Astrocyte (in vitro differentiated cells and primary cell): ENCODE results near the gene PNPLA5. TPM values are rescaled to one million over a fixed set of nuclear protein-coding genes. Genes with fewer than 3 reads are reported as not detected.

Experiments used
- DNase-seq: peaks from one replicate; pipeline ENCODE4 v3.0.0-alpha.2; 2010; ENCODE audit warnings: low read depth
- FAIRE-seq: peaks from 2 replicates; lab custom pipeline; 2011; peaks lifted over from hg19 to GRCh38; lab: Jason Lieb, UNC
- H2AFZ ChIP-seq: 2 replicates; pipeline ENCODE4 v1.6.0; 2012; ENCODE audit warnings: low read depth, low read length, inconsistent platforms
- H3K27ac ChIP-seq: 2 replicates; pipeline ENCODE4 v1.5.1; 2011; ENCODE audit warnings: low read depth, low read length, inconsistent platforms
- H3K27me3 ChIP-seq: 2 replicates; pipeline ENCODE4 v1.6.0; 2011; ENCODE audit warnings: low read length, inconsistent platforms; ENCODE audit not compliant: insufficient read depth
- H3K36me3 ChIP-seq: 2 replicates; pipeline ENCODE4 v1.5.1; 2011; ENCODE audit warnings: low read length, inconsistent platforms; ENCODE audit not compliant: insufficient read depth
- H3K4me1 ChIP-seq: 2 replicates; pipeline ENCODE4 v1.5.1; 2011; ENCODE audit warnings: low read length, inconsistent platforms; ENCODE audit not compliant: insufficient read depth
- H3K4me2 ChIP-seq: 2 replicates; pipeline ENCODE4 v1.6.0; 2012; ENCODE audit warnings: low read length, inconsistent platforms
- H3K4me3 ChIP-seq: 2 replicates; pipeline ENCODE4 v1.5.1; 2011; ENCODE audit warnings: low read depth, mild to moderate bottlenecking, low read length, inconsistent platforms; ENCODE audit not compliant: insufficient read depth
- H3K79me2 ChIP-seq: 2 replicates; pipeline ENCODE4 v1.6.0; 2012; ENCODE audit warnings: mild to moderate bottlenecking, low read length, inconsistent platforms; ENCODE audit not compliant: insufficient read depth
- H3K9ac ChIP-seq: 2 replicates; pipeline ENCODE4 v1.6.0; 2012; ENCODE audit warnings: mild to moderate bottlenecking, low read length, inconsistent platforms
- H3K9me3 ChIP-seq: 2 replicates; pipeline ENCODE4 v1.5.1; 2012; ENCODE audit warnings: low read depth, mild to moderate bottlenecking, low read length, inconsistent platforms; ENCODE audit not compliant: insufficient read depth
- H4K20me1 ChIP-seq: 2 replicates; pipeline ENCODE4 v1.6.0; 2012; ENCODE audit warnings: low read length, inconsistent platforms; ENCODE audit not compliant: insufficient read depth
- H3K27ac Mint-ChIP-seq: one replicate; pipeline ENCODE4 v1.8.0; 2021; ENCODE audit warnings: mild to moderate bottlenecking, mixed read lengths; ENCODE audit not compliant: unreplicated experiment
- H3K27me3 Mint-ChIP-seq: one replicate; pipeline ENCODE4 v1.8.0; 2021; ENCODE audit warnings: low read depth, mixed read lengths; ENCODE audit not compliant: unreplicated experiment
- H3K36me3 Mint-ChIP-seq: one replicate; pipeline ENCODE4 v1.8.0; 2021; ENCODE audit warnings: low read depth, mixed read lengths; ENCODE audit not compliant: unreplicated experiment
- H3K4me1 Mint-ChIP-seq: one replicate; pipeline ENCODE4 v1.8.0; 2021; ENCODE audit warnings: low read depth, mixed read lengths; ENCODE audit not compliant: unreplicated experiment
- H3K4me3 Mint-ChIP-seq: one replicate; pipeline ENCODE4 v1.8.0; 2021; ENCODE audit warnings: mild to moderate bottlenecking, moderate library complexity, mixed read lengths; ENCODE audit not compliant: unreplicated experiment
- H3K9me3 Mint-ChIP-seq: one replicate; pipeline ENCODE4 v1.8.0; 2021; ENCODE audit warnings: mild to moderate bottlenecking, mixed read lengths; ENCODE audit not compliant: unreplicated experiment
- EZH2 ChIP-seq: IDR thresholded peaks from 2 replicates; pipeline ENCODE4 v1.6.1; 2012; ENCODE audit warnings: mild to moderate bottlenecking, low read length, inconsistent platforms; ENCODE audit not compliant: insufficient read depth
- total RNA-seq: library from RNA; stranded (reverse); gene quantifications from 2 replicates; pipeline ENCODE4 v1.2.1, GENCODE V29; 2021
- TF ChIP-seq, protein P1 (sequence below): IDR thresholded peaks from 2 replicates; pipeline ENCODE4 v1.5.1; 2011; ENCODE audit warnings: low read depth, mild to moderate bottlenecking, inconsistent platforms, low read length, moderate library complexity; ENCODE audit not compliant: insufficient read depth

The PNPLA5 gene
- total RNA-seq, 1 donor from 2014 or later, result not detected

GRCh38 chr22:43884600-43885318, 7.1 kb downstream of the PNPLA5 start:
- H3K9ac ChIP-seq, result no peak overlapping the region
- FAIRE-seq (no peak), DNase-seq (no peak)
- TF ChIP-seq, protein P1, sequence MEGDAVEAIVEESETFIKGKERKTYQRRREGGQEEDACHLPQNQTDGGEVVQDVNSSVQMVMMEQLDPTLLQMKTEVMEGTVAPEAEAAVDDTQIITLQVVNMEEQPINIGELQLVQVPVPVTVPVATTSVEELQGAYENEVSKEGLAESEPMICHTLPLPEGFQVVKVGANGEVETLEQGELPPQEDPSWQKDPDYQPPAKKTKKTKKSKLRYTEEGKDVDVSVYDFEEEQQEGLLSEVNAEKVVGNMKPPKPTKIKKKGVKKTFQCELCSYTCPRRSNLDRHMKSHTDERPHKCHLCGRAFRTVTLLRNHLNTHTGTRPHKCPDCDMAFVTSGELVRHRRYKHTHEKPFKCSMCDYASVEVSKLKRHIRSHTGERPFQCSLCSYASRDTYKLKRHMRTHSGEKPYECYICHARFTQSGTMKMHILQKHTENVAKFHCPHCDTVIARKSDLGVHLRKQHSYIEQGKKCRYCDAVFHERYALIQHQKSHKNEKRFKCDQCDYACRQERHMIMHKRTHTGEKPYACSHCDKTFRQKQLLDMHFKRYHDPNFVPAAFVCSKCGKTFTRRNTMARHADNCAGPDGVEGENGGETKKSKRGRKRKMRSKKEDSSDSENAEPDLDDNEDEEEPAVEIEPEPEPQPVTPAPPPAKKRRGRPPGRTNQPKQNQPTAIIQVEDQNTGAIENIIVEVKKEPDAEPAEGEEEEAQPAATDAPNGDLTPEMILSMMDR, result peak; percentile 61
- TF ChIP-seq EZH2, result no peak
- Mint-ChIP-seq H3K36me3 (no peaks in the 10 kb centered on the region), H3K27ac (no peak overlapping the region), H3K4me3 (no peak overlapping the region), H3K27me3 (peaks cover 38% of the 10 kb centered on the region), H3K9me3 (peaks cover 3% of the 10 kb centered on the region), H3K4me1 (no peaks in the 10 kb centered on the region)
- H3K79me2 ChIP-seq, result no peaks in the 10 kb centered on the region
- H3K4me3 ChIP-seq, result no peak overlapping the region
- H3K27me3 ChIP-seq, result peaks cover 13% of the 10 kb centered on the region
- no peaks in the 10 kb centered on the region for H3K9me3 ChIP-seq
- no peak overlapping the region for H3K27ac ChIP-seq
- H3K4me2 ChIP-seq, result no peak overlapping the region
- no peaks in the 10 kb centered on the region for H4K20me1 ChIP-seq
- H2AFZ ChIP-seq, result no peak overlapping the region
- no peaks in the 10 kb centered on the region for H3K36me3 ChIP-seq
- no peaks in the 10 kb centered on the region for H3K4me1 ChIP-seq

- no peaks in the 10 kb centered on the region for H3K9me3 ChIP-seq
- peaks cover 9% of the 10 kb centered on the region for H3K27me3 ChIP-seq
- H3K27ac ChIP-seq, result no peak overlapping the region
- H3K36me3 ChIP-seq, result no peaks in the 10 kb centered on the region
- peaks cover 38% of the 10 kb centered on the region for H3K27me3 Mint-ChIP-seq
- no peak overlapping the region for H3K4me2 ChIP-seq
- H3K79me2 ChIP-seq, result no peaks in the 10 kb centered on the region
- H3K4me3 Mint-ChIP-seq, result no peak overlapping the region
- no peaks in the 10 kb centered on the region for H3K4me1 Mint-ChIP-seq
- no peak overlapping the region for H2AFZ ChIP-seq
- H3K36me3 Mint-ChIP-seq, result peaks cover 2% of the 10 kb centered on the region
- DNase-seq, result no peak
- TF ChIP-seq, protein P1, result no peak
- TF ChIP-seq EZH2, result no peak
- H3K9ac ChIP-seq, result no peak overlapping the region
- no peaks in the 10 kb centered on the region for H4K20me1 ChIP-seq
- H3K4me1 ChIP-seq, result no peaks in the 10 kb centered on the region
- no peak overlapping the region for H3K27ac Mint-ChIP-seq
- H3K4me3 ChIP-seq, result no peak overlapping the region
- H3K9me3 Mint-ChIP-seq, result peaks cover 3% of the 10 kb centered on the region
- FAIRE-seq, result no peak
Measured at GRCh38 chr22:43883719-43884415, 7.9 kb downstream of the PNPLA5 start.
